IPS-15b (cell line): Measurements from ENCODE around the gene SPHKAP.
"Not testable (repeated sequence)": the region's sequence is repeated elsewhere in the genome, so short reads cannot be mapped to it uniquely, and the experiment has no call there.

ENCODE experiments used
- H3K27me3 ChIP-seq: one replicate; pipeline ENCODE4 v1.6.1; 2013; ENCODE audit warnings: low read length; ENCODE audit not compliant: control insufficient read depth, insufficient read depth
- H3K36me3 ChIP-seq: one replicate; pipeline ENCODE4 v1.6.1; 2013; ENCODE audit warnings: low read length; ENCODE audit not compliant: control insufficient read depth, insufficient read depth
- H3K4me1 ChIP-seq: one replicate; pipeline ENCODE4 v1.6.1; 2013; ENCODE audit warnings: mild to moderate bottlenecking, low read length; ENCODE audit not compliant: control insufficient read depth, insufficient read depth
- H3K4me3 ChIP-seq: one replicate; pipeline ENCODE4 v1.5.1; 2013; ENCODE audit warnings: low read depth, low read length
- H3K9ac ChIP-seq: one replicate; pipeline ENCODE4 v1.6.1; 2013; ENCODE audit warnings: low read depth, mild to moderate bottlenecking, low read length
- H3K9me3 ChIP-seq: one replicate; pipeline ENCODE4 v1.6.1; 2013; ENCODE audit warnings: mild to moderate bottlenecking, low read length; ENCODE audit not compliant: control insufficient read depth, insufficient read depth

Gene SPHKAP

GRCh38 chr2:228086561-228086960 lies 94.9 kb downstream of the SPHKAP start:
- Histone ChIP-seq H3K4me3 (no peak overlapping the region), H3K9me3 (no peaks in the 10 kb centered on the region), H3K9ac (no peak overlapping the region), H3K4me1 (no peaks in the 10 kb centered on the region), H3K27me3 (no peaks in the 10 kb centered on the region), H3K36me3 (no peaks in the 10 kb centered on the region)

GRCh38 chr2:228084717-228085116 lies 96.8 kb downstream of the SPHKAP start:
- Histone ChIP-seq H3K27me3 (no peaks in the 10 kb centered on the region), H3K4me3 (no peak overlapping the region), H3K9me3 (no peaks in the 10 kb centered on the region), H3K9ac (no peak overlapping the region), H3K4me1 (no peaks in the 10 kb centered on the region), H3K36me3 (no peaks in the 10 kb centered on the region)

GRCh38 chr2:228083131-228083530 lies 98.4 kb downstream of the SPHKAP start:
- H3K9ac ChIP-seq: no peak overlapping the region
- H3K9me3 ChIP-seq: no peaks in the 10 kb centered on the region
- H3K4me1 ChIP-seq: no peaks in the 10 kb centered on the region
- no peaks in the 10 kb centered on the region for H3K27me3 ChIP-seq
- no peak overlapping the region for H3K4me3 ChIP-seq
- H3K36me3 ChIP-seq: no peaks in the 10 kb centered on the region

GRCh38 chr2:228082571-228082970 lies 98.9 kb downstream of the SPHKAP start:
- Histone ChIP-seq H3K27me3 (no peaks in the 10 kb centered on the region), H3K9me3 (no peaks in the 10 kb centered on the region), H3K36me3 (no peaks in the 10 kb centered on the region), H3K4me3 (no peak overlapping the region), H3K9ac (no peak overlapping the region), H3K4me1 (no peaks in the 10 kb centered on the region)

GRCh38 chr2:228079194-228079593 lies 102.3 kb downstream of the SPHKAP start:
- Histone ChIP-seq H3K4me1 (no peaks in the 10 kb centered on the region), H3K27me3 (no peaks in the 10 kb centered on the region), H3K9ac (no peak overlapping the region), H3K9me3 (no peaks in the 10 kb centered on the region), H3K4me3 (no peak overlapping the region), H3K36me3 (no peaks in the 10 kb centered on the region)

- H3K9me3 ChIP-seq, H3K4me1 ChIP-seq, H3K4me3 ChIP-seq, H3K36me3 ChIP-seq, H3K9ac ChIP-seq, H3K27me3 ChIP-seq: not testable (repeated sequence)
Measured at GRCh38 chr2:228076695-228077094, 104.8 kb downstream of the SPHKAP start.

GRCh38 chr2:228072669-228073068 lies 108.8 kb downstream of the SPHKAP start:
- H3K36me3 ChIP-seq: no peaks in the 10 kb centered on the region
- no peaks in the 10 kb centered on the region for H3K4me1 ChIP-seq
- H3K9ac ChIP-seq: no peak overlapping the region
- H3K27me3 ChIP-seq: no peaks in the 10 kb centered on the region
- no peaks in the 10 kb centered on the region for H3K9me3 ChIP-seq
- no peak overlapping the region for H3K4me3 ChIP-seq

- Histone ChIP-seq H3K9me3 (no peaks in the 10 kb centered on the region), H3K9ac (no peak overlapping the region), H3K27me3 (no peaks in the 10 kb centered on the region), H3K36me3 (no peaks in the 10 kb centered on the region), H3K4me3 (no peak overlapping the region), H3K4me1 (no peaks in the 10 kb centered on the region)
Measured at GRCh38 chr2:228067309-228067708, 114.2 kb downstream of the SPHKAP start.

- H3K27me3 ChIP-seq: no peaks in the 10 kb centered on the region
- no peak overlapping the region for H3K9ac ChIP-seq
- H3K9me3 ChIP-seq: no peaks in the 10 kb centered on the region
- H3K4me1 ChIP-seq: no peaks in the 10 kb centered on the region
- H3K4me3 ChIP-seq: no peak overlapping the region
- no peaks in the 10 kb centered on the region for H3K36me3 ChIP-seq
Measured at GRCh38 chr2:228066126-228066798, 115.2 kb downstream of the SPHKAP start.

- no peak overlapping the region for H3K9ac ChIP-seq
- no peaks in the 10 kb centered on the region for H3K27me3 ChIP-seq
- H3K4me3 ChIP-seq: no peak overlapping the region
- H3K36me3 ChIP-seq: no peaks in the 10 kb centered on the region
- no peaks in the 10 kb centered on the region for H3K9me3 ChIP-seq
- no peaks in the 10 kb centered on the region for H3K4me1 ChIP-seq
Measured at GRCh38 chr2:228065686-228066085, 115.8 kb downstream of the SPHKAP start.

- H3K9me3 ChIP-seq: no peaks in the 10 kb centered on the region
- no peak overlapping the region for H3K4me3 ChIP-seq
- no peak overlapping the region for H3K9ac ChIP-seq
- no peaks in the 10 kb centered on the region for H3K36me3 ChIP-seq
- no peaks in the 10 kb centered on the region for H3K4me1 ChIP-seq
- no peaks in the 10 kb centered on the region for H3K27me3 ChIP-seq
Measured at GRCh38 chr2:228064796-228065315, 116.6 kb downstream of the SPHKAP start.

- Histone ChIP-seq H3K9me3 (no peaks in the 10 kb centered on the region), H3K9ac (no peak overlapping the region), H3K4me3 (no peak overlapping the region), H3K36me3 (no peaks in the 10 kb centered on the region), H3K4me1 (no peaks in the 10 kb centered on the region), H3K27me3 (no peaks in the 10 kb centered on the region)
Measured at GRCh38 chr2:228064024-228064423, 117.5 kb downstream of the SPHKAP start.
